GM18508 (cell line): ENCODE measurements around the gene SMARCD1.
"Not testable (repeated sequence)": the region's sequence is repeated elsewhere in the genome, so short reads cannot be mapped to it uniquely, and the experiment has no call there.

ENCODE experiments used
- ATAC-seq: cut with Tn5 transposase; IDR thresholded peaks from one replicate; pipeline ENCODE4 v1.9.1; 2021; ENCODE audit warnings: moderate number of reproducible peaks; ENCODE audit not compliant: insufficient read depth, unreplicated experiment

SMARCD1 gene

DNA sequence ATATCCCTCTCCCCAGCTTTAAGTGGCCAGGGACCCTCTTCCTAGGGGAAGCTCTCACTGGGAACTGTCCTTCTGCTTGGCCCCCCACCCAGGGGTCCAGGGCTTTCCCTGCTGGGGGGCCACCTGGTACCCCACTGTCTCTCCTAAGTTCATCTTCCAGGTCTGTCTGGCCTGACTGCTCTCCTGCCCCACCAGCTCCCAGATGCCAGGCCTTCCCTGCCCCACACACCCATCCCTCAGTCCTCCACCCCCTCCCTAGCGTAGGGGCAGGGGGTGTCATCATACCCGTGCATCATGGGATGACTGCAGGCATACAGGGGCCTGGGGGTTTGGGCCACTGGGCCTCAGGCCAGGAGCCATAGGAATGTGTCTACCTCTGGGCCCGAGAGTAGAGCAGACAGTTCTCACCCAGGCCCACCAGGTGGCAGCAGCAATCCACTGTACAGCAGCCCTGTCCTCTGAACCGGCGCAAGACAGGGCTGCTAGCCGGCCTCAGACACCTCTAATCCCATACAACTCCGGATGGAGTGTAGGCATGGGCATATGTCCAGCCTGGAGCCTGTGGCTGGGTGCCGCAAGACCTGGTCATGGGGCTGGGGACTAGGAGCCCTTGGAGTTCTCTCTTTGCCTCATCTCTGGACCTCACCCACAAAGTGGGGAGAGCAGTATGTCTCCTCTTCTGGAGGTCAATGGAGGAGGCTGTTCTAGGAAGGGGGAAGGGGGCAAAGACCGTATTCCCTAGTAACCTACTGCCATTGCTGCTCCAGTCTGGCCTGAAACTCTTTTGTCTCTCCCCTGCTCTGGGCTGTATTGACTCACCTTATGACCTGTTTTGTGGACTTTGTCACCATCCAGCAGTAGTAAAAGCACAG lies 10.0 kb upstream of the SMARCD1 start:
- peak; percentile 65 for ATAC-seq

DNA sequence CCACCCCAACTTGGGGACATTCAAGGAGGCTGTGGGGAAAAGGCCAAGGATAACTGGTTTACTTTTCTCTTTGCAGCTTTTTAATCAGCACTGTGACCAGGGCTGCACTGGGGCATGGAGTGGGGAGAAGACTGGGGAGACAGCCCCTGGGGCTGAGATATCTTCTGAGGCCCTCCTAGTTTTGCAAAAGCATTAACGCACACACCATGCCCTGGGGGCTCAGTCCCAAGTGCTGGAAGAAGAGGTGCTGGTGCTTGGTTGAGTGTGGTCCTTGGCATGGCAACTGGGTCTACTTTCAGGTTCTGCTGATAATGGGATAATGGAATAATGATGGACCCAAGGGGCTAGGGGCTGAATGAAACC lies 9.4 kb upstream of the SMARCD1 start:
- no peak for ATAC-seq

DNA sequence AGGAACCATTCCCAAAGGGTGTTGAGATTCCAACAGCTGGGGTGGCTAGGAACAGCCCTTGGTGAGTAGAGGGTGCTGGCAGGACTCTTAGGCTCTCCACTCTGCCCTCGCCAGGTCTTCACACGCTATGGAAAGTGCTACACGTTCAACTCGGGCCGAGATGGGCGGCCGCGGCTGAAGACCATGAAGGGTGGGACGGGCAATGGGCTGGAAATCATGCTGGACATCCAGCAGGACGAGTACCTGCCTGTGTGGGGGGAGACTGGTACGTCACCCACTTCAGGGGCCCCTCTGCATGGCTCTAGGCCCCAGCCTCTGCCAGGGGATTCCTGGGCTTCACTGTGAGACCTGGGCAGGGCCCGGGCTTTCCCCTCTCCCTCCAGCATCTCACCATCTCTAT lies 8.0 kb upstream of the SMARCD1 start:
- ATAC-seq = no peak

DNA sequence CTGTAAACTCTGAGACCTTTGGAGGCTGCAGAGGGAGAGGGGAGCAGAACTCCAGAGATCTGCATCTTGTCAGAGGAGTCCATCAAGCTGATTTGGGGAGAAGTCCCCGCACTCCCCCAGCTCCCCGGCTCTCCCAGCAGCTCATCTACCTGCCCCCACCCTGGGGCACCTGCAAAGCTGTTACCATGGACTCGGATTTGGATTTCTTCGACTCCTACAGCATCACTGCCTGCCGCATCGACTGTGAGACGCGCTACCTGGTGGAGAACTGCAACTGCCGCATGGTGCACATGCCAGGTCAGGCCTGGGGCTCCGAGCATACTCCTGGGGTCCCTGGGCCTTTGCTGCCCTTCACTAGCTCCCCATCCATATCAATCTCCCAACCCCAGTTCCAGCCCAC lies 6.9 kb upstream of the SMARCD1 start:
- ATAC-seq = no peak

DNA sequence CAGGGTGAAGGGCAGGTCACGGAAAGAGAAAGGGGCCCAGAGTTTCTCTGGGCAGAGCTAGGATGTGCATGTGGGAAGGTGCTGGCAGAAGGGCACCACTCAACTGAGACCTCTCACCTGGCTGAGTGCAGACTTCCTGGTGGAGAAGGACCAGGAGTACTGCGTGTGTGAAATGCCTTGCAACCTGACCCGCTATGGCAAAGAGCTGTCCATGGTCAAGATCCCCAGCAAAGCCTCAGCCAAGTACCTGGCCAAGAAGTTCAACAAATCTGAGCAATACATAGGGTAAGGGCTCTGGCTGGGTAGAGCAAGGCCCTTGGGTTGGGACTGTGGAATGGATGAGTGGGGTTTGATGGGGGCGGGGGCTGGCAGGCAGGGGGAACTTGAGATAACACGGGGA lies 5.4 kb upstream of the SMARCD1 start:
- no peak for ATAC-seq

DNA sequence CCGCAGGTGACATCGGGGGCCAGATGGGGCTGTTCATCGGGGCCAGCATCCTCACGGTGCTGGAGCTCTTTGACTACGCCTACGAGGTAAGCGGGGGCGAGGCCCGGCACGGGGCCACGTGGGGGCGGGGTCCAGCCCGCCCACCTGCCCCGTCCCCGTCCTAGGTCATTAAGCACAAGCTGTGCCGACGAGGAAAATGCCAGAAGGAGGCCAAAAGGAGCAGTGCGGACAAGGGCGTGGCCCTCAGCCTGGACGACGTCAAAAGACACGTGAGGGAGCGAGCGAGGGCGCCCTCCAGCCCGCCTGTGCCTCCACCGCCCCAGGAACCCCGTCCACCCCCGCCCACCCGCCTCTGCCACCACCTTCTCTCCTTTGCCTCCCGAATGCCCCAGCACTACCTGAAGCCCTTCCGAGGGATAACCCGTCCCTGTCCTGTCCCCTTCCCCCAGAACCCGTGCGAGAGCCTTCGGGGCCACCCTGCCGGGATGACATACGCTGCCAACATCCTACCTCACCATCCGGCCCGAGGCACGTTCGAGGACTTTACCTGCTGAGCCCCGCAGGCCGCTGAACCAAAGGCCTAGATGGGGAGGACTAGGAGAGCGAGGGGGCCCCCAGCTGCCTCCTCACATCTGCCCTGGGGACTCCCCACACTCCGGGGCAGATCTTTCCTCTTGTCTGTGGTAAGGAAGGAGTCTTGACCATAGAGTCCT lies 3.9 kb upstream of the SMARCD1 start:
- ATAC-seq = no peak

DNA sequence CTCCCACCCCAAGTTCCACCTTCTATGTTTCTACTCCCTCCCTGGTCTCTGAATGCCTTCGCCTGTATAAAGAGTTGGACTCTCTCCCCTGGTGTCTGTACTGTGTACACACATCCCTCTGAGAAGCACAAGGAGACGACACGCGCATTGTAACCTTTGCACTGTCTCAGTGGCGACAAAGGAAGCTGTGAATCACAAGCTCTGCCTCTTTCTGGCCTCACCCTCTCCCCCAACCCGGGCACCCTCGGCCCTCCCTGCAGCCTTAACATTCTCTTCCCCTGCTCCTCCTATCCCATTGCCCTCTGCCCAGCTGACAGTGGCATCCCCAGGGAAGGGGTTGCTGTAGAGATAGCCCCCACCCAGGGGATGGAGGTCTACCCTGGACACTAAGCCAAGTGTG lies 2.5 kb upstream of the SMARCD1 start:
- ATAC-seq = no peak

DNA sequence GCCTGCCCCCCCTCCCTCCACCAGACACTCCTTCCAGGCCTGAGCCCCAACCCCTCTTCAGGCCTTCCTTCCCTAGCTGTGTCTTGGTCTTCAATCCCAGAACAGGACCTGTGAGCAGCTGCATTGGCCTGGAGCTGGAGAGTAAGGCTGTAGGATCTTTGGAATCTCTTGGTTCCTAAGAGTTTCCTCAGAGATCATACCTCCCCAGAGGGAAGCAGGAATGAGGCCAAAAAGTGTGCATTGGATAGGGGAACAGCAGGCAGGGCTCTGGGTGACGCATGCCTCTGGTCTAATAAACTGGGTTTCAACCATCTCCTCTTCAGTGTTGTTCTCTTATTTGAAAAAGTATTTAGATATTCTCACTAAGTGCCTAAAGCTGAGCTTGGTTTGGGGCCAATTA lies 1.8 kb upstream of the SMARCD1 start:
- ATAC-seq = no peak

DNA sequence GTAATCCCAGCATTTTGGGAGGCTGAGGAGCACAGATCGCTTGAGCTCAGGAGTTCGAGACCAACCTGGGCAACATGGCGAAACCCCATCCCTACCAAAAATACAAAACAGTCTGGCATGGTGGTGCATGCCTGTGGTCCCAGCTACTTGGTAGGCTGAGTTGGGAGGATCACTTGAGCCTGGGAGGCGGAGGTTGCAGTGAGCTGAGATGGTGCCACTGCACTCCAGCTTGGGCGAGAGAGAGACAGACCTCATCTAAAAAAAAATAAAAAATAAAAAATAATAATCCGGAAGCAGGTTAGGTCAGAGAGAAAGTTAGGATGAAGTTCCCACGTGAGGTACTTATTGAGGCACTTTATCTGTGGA lies 750 bp upstream of the SMARCD1 start:
- ATAC-seq = not testable (repeated sequence)

DNA sequence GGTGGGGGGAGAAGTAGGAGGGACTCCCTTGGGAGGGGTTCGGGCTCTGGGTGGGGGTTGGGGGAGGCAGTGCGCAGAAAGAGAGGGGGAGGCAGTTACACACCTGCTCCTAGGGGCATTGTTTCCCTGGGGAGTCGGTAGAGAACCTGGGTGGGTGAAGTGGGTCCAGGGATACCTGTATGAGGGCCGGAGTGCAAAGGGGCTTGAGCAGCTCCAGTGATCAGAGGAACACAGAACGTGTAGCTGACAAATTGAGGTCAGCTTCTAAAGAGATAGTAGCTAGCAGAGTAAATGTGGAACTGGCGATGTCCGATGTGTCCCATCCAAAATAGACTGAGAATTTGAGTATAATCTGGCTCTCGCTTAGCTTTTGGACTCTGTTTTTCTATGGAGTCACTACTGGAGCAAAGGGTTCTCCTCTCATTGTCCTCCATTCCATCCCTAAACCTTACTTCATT lies 502 bp downstream of the SMARCD1 start:
- ATAC-seq = no peak

DNA sequence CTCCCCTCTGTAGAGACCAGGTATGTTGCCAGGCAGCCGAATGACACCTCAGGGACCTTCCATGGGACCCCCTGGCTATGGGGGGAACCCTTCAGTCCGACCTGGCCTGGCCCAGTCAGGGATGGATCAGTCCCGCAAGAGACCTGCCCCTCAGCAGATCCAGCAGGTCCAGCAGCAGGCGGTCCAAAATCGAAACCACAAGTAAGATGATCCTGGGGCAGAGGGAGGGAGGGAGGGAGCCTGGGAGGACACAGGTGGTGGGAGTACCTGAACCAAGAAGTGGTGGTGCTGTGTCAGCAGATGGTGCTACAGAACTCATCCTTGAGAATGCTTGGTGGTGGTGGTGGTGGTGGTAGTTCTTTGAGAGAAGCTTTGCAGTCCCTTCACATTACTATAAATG lies 1.0 kb downstream of the SMARCD1 start:
- ATAC-seq = no peak

DNA sequence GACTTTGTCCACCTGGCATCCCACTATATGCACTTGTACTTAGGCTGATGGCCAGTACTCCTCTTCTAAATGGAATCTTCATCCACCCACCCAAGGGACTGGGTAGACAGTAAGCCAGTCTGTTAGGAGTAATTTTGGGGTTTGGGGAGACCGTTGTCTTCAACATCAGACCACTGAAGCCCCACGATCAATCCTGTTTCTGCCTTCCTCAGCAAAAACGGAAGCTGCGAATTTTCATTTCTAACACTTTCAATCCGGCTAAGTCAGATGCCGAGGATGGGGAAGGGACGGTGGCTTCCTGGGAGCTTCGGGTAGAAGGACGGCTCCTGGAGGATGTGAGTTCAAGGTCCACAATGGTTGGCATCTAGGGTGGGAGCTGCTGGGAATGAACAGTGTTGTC lies 2.0 kb downstream of the SMARCD1 start:
- no peak for ATAC-seq

DNA sequence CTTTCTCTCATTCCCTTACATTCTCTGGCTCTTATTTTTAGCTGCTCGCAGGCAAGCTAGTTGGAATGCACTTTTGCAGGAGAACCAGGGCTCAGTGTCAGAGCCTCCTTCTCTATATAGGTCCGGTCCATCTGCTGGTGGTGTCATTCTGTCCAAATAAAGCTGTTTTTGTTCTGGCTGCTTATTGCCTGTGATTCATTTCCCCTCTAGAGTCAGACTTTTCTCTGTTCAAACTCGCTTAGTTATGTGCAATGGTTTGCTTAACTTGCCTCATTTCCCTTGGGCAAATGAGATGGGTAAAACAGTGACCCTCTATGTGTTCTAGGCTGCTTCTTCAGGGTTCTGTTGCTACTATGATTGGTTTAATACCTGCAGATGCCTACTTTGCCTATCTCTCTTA lies 2.9 kb downstream of the SMARCD1 start:
- ATAC-seq = no peak

DNA sequence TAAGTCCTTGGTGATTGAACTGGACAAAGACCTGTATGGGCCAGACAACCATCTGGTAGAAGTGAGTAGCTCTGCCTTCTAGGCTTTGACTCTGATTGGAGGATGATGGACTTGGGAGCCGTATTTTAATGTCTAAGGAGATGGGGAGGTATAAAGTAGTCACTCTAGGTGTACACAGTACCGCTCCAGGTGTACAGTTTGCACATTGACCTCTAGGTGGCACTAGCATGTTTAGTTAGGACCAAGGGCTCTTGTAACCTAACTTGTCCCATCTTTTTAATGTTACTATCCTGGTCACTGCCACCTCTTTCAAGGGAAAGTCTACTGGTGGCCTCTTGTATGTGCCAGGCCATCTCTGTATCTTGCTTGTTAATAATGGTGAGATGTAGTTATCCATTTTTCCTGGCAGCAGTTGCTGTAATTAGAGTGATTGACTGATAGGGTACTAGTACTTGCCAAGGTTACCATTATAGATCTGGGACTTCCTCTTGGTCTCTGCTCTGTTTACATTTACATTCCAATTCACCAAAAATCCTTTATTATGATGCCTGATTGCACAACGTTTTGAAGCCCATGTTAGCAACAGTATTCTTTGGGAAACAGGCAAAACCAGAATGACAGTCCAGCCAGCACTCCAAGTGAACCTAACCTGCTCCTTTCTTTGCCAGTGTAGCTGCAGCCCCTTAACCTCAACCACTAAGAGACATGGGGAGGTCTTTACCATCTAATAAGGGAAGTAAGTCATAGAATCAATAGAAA lies 3.6 kb downstream of the SMARCD1 start:
- ATAC-seq = no peak

DNA sequence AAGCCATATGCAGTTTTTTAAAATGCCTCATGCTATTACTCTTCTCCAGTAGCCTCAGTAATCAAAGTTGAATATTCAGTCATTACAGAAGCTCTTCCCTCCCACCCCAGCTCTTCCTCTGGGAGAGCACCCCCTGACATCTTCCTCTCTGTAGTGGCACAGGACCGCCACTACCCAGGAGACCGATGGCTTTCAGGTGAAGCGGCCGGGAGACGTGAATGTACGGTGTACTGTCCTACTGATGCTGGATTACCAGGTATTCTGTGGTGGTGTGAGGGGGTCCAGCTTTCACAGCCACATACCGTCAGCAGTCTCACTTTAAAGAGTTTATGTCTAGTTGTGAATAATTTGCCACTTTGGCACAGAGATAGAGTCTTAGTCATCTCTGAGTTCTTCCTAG lies 4.6 kb downstream of the SMARCD1 start:
- ATAC-seq = no peak

DNA sequence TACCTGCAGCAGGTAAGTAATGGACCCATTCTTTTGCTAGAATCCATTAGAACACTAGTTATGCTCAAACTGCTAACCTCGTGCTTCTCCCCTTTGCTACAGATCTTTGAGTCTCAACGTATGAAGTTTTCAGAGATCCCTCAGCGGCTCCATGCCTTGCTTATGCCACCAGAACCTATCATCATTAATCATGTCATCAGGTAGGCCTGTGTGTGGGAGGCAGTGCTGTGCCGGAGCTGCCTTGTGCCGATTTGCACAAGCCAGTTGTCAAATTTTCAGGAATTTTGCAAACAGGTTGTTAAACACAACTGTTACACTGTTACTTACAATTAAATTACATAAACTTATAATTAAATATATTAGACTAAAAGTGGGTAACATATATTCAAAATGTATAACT lies 5.2 kb downstream of the SMARCD1 start:
- ATAC-seq = no peak

DNA sequence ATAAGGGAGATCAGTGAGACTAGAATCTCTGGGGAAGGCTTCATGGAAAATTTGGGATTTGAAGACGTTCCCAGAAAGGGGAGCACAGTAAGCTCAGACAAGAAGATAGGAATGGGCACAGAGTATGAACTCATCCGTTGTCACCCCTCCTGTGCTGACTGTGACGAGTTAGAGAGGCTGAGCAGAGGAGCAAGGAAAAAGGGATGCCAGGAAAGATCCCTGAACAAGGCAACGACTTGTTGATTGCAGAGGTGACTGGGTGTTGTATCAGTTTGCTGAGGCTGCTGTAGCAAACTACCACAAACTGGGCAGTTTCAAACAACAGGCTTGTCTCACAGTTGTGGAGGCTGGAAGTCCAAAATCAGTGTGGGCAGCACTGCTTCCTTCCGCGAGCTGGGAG lies 12.8 kb downstream of the SMARCD1 start:
- ATAC-seq = no peak

DNA sequence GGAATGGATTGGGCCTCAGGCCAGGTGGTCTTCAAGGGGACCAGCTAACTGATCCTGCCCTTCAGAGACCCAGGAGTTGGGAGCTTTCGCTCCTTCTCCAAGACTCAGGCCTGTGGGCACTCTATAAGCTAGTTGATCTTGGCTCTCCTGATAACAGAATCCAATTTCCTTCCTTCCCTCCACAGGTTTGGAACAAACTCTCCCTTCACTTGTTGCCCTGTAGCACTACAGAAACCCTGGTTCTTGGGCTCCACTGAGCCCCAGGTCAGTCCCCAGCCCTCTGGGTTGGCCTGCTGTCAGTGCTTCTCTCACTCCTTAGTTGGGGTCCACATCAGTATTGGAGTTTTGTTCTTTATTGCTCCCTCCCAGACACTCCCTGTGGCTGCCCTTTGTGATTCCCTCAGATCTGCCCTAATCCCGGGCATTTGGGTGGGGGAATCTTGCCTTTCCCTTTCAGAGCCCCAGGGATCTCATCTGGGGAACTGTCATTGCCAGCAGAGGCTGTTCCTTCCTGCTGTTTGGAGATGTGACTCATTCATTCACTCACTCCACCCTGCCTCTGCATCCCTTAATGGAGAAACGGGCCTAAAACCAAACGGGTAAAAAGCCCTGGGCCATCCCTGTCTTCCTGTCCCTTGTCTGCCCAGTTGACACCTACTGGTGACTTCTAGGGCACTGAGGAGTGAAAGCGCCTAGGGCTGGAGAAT lies 14.3 kb downstream of the SMARCD1 start:
- ATAC-seq = no peak

DNA sequence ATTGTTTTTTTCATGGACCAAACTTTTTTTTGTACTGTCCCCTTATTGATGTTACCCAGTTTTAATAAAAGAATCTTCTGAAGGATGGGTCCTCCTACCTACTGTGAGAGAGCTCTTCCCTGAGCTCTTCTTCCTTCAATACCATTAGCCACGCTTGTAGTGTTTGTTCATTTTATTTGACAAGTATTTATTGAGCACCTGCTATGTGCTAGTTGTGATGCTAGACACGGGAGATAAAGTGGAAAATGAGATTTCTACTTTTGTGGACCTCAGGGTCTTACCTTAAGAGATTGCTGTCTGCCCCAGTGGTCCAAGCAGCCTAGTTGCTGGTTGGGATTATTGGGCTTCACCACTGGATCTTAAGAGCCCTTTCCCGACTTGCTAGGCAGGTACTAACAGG lies 15.4 kb downstream of the SMARCD1 start:
- ATAC-seq = no peak

DNA sequence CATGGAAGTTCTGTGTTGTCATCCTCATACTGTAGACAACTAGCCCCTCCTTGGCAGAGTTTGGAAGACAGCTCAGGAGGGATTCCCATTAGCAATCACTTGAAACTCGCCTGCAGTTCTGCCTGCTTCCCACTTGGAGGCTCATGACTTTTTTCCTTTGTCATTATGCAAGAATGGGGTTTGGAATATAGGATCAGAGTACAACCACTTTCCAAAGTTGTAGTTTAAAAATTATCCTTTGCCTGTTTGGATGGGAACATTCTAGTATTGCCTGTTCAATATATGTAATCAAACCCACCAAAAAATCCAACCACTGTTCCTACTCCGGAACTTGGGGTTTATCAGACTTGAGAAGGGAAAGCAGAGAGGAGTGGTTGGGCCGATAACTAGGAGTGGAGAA lies 16.5 kb downstream of the SMARCD1 start:
- ATAC-seq = no peak

DNA sequence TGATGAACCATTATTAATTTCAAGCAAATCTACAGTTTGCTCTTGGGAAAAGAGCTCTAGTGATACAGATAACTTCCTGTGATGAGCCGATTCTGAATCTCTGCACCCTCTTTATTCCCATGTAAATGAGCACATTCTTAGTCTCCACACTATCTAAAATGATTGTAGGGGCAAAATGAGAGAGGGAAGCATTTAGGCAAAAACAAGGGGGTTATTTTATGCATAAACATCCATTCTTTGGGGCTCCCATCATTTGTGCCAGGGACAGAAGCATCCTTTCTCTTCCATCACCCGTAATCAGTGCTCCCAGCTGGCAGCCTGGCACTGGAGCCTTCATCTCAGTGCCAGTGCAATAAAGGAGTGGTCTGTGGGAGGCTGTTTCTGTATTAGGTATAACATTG lies 17.0 kb downstream of the SMARCD1 start:
- no peak for ATAC-seq
